ENCODE measurements around the gene POLE. TPM values are rescaled to one million over a fixed set of nuclear protein-coding genes. Genes with fewer than 3 reads are reported as not detected.

The POLE gene
- total RNA-seq, 2 donors from 2014 or later = 41.3 to 45.7 TPM

- no peak for ATAC-seq (ENCODE audit: insufficient number of reproducible peaks, low FRiP score, low read depth)
- Histone ChIP-seq H3K4me1 (ENCODE audit: control insufficient read depth in 1 of 2, low read depth in 2 of 2) (no peaks in the 10 kb centered on the region), H3K36me3 (peaks cover 29% of the 10 kb centered on the region), H3K4me3 (no peak overlapping the region), H3K9me3 (no peaks in the 10 kb centered on the region), H3K27me3 (replicated peaks; ENCODE audit: insufficient read depth) (no peaks in the 10 kb centered on the region), H3K27ac (no peak overlapping the region)
- no peak for TF ChIP-seq CTCF (IDR thresholded peaks at IDR 0.05)
- DNase-seq (ENCODE audit: low spot score) = no peak
Observed at GRCh38 chr12:132642846-132643835, 44.0 kb downstream of the POLE start.

GRCh38 chr12:132641811-132642650, 45.1 kb downstream of the POLE start:
- no peaks in the 10 kb centered on the region for H3K9me3 ChIP-seq
- H3K4me3 ChIP-seq = no peak overlapping the region
- no peaks in the 10 kb centered on the region for H3K4me1 ChIP-seq (ENCODE audit: control insufficient read depth in 1 of 2, low read depth in 2 of 2)
- H3K36me3 ChIP-seq = peaks cover 36% of the 10 kb centered on the region
- no peak for TF ChIP-seq CTCF (IDR thresholded peaks at IDR 0.05)
- H3K27me3 ChIP-seq (replicated peaks; ENCODE audit: insufficient read depth) = no peaks in the 10 kb centered on the region
- no peak overlapping the region for H3K27ac ChIP-seq
- no peak for ATAC-seq (ENCODE audit: insufficient number of reproducible peaks, low FRiP score, low read depth)
- no peak for DNase-seq (ENCODE audit: low spot score)

- peaks cover 39% of the 10 kb centered on the region for H3K36me3 ChIP-seq
- ATAC-seq (ENCODE audit: insufficient number of reproducible peaks, low FRiP score, low read depth) = no peak
- no peak for DNase-seq (ENCODE audit: low spot score)
- no peak overlapping the region for H3K27ac ChIP-seq
- H3K27me3 ChIP-seq (replicated peaks; ENCODE audit: insufficient read depth) = no peaks in the 10 kb centered on the region
- no peaks in the 10 kb centered on the region for H3K4me1 ChIP-seq (ENCODE audit: control insufficient read depth in 1 of 2, low read depth in 2 of 2)
- no peak overlapping the region for H3K4me3 ChIP-seq
- no peaks in the 10 kb centered on the region for H3K9me3 ChIP-seq
- no peak for TF ChIP-seq CTCF (IDR thresholded peaks at IDR 0.05)
Observed at GRCh38 chr12:132640936-132641335, 46.2 kb downstream of the POLE start.

- Histone ChIP-seq H3K9me3 (no peaks in the 10 kb centered on the region), H3K4me1 (ENCODE audit: control insufficient read depth in 1 of 2, low read depth in 2 of 2) (no peaks in the 10 kb centered on the region), H3K27me3 (replicated peaks; ENCODE audit: insufficient read depth) (no peaks in the 10 kb centered on the region), H3K36me3 (peaks cover 48% of the 10 kb centered on the region), H3K4me3 (no peak overlapping the region), H3K27ac (no peak overlapping the region)
- DNase-seq (ENCODE audit: low spot score) (no peak), ATAC-seq (ENCODE audit: insufficient number of reproducible peaks, low FRiP score, low read depth) (no peak)
- TF ChIP-seq CTCF (IDR thresholded peaks at IDR 0.05) = no peak
Observed at GRCh38 chr12:132639956-132640520, 47.1 kb downstream of the POLE start.

Data from thoracic aorta (tissue), 2 donors.